GM18951 (cell line): ENCODE measurements around the gene ISX.
"Not testable (repeated sequence)": the region's sequence is repeated elsewhere in the genome, so short reads cannot be mapped to it uniquely, and the experiment has no call there.

Experiments used
- POLR2A ChIP-seq: IDR thresholded peaks from 4 replicates; pipeline ENCODE4 v1.6.1; 2011; ENCODE audit warnings: mild to moderate bottlenecking; ENCODE audit not compliant: insufficient read length, insufficient read depth; ENCODE audit errors: extremely low read depth
- in situ Hi-C: fragments of 300-500 bp; cut with MboI; formaldehyde crosslinking; loops from one replicate; pipeline ENCODE4 v1.12.0; 2022; ENCODE audit warnings: low sequenced_read_pairs, mixed read lengths, inconsistent platforms; ENCODE audit not compliant: unreplicated experiment

ISX gene

DNA sequence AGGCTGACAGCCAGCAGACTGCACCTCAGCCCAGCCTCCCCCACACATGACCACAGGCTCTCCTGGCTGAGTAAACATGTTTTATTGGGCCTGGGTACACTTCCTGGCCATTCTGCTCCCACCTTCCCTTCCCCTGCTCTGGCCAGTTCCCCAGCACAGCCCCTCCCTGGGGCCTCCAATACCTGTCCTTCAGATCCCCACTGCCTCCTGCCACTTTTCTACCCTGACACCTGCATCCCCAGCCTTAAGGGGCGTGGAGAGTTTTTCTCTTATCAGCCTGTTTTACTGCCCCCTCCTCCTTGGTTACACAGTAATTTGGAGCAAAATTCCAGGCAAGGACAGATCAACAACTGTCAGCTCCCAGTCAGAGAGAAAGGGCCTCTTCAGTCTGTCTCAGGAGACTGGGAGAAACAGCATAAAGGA is at the start of gene ISX:
ISX (plus strand) TSS at position 363 of the 423 bp plus-strand sequence. CDS start 930 bp downstream, outside the sequence.
- no peak for TF ChIP-seq POLR2A
- in situ Hi-C loops: no loop called here

GRCh38 chr22:35016909-35017308 is 49.0 kb upstream of the ISX start:
- in situ Hi-C loops: no loop called here
- TF ChIP-seq POLR2A: no peak

- no peak for TF ChIP-seq POLR2A
- in situ Hi-C loops: no loop called here
These were observed 47.0 kb upstream of the ISX start for GRCh38 chr22:35018995-35019394.

DNA sequence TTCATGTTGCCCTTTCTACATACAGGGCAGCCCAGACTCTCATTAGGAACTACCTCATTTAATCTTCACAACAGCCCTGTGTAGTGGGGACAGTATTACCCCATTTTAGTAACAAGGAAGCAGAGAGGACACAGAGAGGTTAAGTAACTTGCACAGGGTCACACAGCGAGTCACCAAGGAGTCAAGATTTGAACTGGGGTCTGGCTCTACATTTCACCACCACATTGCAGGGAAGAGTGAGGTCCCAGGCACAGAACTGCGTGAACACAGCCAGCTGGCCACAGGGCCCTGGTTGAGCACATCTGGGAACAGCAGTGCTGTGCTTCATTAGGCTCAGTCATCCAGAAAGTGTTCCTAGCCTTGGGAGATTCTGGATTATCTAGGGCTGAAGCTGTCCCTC is 45.4 kb upstream of the ISX start:
- no peak for TF ChIP-seq POLR2A
- in situ Hi-C loops: no loop called here

GRCh38 chr22:35021161-35021560 is 44.8 kb upstream of the ISX start:
- in situ Hi-C loops: no loop called here
- no peak for TF ChIP-seq POLR2A

DNA sequence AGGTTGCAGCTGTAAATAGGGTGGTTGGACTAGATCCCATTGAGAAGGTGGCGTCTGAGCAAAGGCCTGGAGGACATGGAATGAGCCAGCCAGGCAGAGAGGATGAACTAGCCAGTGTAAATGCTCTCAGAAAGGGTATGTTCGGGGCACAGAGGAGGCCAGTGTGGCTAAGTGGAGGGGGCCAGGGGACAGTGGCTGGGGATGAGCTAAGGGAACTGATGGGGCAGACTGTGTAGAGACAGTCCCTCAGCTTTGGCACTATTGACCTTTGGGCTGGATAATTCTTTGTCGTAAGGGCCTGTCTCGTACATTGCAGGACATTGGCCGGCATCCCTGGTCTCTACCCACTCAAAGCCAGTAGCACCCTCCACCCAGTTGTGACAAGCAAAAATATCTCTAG is 43.7 kb upstream of the ISX start:
- no peak for TF ChIP-seq POLR2A
- in situ Hi-C loops: no loop called here

DNA sequence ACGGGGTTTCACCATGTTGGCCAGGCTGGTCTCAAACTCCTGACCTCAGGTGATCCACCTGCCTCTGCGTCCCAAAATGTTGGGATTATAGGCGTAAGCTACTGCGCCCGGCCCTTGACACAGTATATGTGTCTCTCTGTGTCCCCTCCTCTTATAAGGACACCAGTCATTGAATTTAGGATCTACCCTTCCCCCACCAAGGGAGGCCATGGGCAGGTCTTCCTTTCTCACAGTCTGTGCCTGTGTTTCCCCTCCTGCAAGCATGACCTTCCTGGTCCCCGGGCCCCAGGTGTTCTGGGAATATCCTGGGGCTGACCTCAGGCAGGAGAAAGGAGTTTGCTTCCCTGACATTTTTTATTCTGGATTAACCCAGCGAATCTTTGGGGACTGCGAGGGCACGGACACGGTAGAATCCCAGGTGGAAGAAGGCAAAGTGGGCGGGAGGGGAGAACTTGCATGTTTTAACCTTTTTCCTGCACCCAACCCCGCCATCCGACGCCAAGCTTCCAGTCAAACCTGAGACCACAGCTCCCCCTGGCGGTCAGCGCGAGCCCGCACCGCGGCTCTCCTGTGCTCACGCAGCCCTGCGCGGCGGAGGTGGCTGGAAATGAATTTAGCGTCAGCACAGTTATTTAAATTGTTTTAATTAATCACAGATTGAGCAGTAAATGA is 42.1 kb upstream of the ISX start:
- no peak for TF ChIP-seq POLR2A
- in situ Hi-C loops: no loop called here

DNA sequence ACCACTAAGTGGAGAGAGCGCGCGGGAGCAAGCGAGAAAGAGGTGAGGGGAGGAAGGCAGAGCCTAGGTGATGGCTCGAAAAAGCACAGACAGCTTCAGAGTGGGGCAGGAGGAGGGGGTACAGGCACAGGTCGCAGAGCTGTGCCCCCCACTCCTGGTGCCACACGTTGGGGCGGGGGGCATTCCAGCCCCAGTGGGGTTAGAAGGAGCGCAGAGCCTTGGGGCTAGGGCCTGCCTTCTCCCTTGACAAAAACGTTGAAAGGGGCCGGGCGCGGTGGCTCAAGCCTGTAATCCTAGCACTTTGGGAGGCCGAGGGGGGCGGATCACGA is 41.6 kb upstream of the ISX start:
- in situ Hi-C loops: no loop called here
- TF ChIP-seq POLR2A: no peak

DNA sequence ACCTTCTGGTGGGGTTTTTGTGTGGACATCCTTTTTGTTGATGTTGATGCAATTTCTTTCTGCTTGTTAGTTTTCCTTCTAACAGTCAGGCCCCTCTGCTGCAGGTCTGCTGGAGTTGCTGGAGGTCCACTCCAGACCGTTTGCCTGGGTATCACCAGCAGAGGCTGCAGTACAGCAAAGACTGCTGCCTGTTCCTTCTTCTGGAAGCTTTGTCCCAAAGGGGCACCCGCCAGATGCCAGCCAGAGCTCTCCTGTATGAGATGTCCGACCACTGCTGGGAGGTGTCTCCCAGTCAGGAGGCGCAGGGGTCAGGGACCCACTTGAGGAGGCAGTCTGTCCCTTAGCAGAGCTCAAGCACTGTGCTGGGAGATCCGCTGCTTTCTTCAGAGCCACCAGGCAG is 35.8 kb upstream of the ISX start:
- in situ Hi-C loops: not testable (repeated sequence)

DNA sequence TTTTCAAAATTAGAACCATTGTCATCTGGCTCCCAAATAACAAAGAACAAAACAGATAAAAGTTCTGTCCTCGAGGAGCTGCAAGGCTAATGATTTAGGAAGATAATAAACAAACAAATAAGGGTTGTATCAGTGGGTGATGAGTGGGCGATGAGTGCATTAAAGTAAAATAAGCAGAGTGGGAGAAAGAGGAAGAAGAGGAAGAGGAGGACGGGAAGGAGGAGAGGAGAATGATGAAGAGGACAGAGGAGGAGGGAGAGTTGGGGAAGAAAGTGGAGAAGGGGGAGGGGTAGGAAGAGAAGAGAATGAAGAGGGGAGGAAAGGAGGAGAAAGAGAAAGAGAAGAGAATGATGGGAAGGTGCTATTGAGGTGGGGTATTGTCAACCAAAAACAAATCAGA is 33.4 kb upstream of the ISX start:
- in situ Hi-C loops: no loop called here
- no peak for TF ChIP-seq POLR2A

GRCh38 chr22:35033635-35034296 is 32.2 kb upstream of the ISX start:
- in situ Hi-C loops: no loop called here
- no peak for TF ChIP-seq POLR2A

DNA sequence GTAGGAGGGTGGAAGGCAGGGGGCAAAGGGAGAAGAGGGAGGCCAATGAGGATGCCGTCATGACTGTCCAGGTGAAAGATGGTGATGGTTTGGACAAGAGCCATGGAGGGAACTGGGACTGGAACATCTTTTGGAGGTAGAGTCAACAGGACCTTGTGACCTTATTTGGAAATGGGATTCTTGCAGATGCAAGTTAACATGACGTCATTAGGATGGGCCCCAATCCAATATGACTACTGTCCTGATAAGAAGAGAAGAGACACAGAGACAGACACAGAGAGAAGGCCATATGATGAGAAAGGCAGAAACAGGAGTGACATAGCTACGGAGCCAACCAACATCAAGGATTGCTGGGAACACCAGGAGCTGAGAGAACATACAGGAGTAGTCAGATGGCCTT is 31.0 kb upstream of the ISX start:
- TF ChIP-seq POLR2A: no peak
- in situ Hi-C loops: no loop called here

GRCh38 chr22:35037089-35037488 is 28.9 kb upstream of the ISX start:
- TF ChIP-seq POLR2A: no peak
- in situ Hi-C loops: no loop called here

DNA sequence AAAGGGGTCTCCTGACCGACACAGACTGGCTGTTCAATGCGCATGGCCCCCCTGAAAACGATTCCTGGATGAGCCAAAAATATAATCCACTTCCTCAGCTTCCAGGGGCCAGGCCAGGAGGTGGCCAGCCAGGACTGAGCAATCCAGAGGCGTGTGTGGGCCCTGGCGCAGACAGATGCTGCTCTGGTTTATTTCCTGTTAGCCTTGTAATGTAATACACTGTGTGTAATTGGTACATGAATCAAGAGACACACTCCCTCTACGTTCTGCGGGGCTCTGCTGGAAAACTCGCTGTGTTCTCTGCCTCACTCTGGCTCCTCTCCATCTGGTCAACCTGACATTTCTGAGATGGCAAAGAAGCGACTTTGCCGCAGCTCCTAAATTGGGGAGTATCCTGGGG is 26.3 kb upstream of the ISX start:
- no peak for TF ChIP-seq POLR2A
- in situ Hi-C loops: loop anchor here (10.0 kb wide), 1 partner anchor 95 kb away; no protein-coding TSS in a partner anchor
